CD14-positive monocyte (primary cell): Measurements from ENCODE around the gene DUSP8. TPM values are rescaled to one million over a fixed set of nuclear protein-coding genes. Genes with fewer than 3 reads are reported as not detected.

ENCODE experiments used
- DNase-seq, 3 donors: peaks; one replicate each; pipeline ENCODE4 v3.0.0-alpha.2; 2011 to 2022
- H2AFZ ChIP-seq: 2 replicates; pipeline ENCODE4 v1.6.0; 2012; ENCODE audit warnings: mild to moderate bottlenecking, low read depth, low read length, inconsistent platforms; ENCODE audit not compliant: insufficient read depth, poor library complexity, severe bottlenecking
- H3K27ac ChIP-seq, 2 donors: 1 replicate in 1 of 2; 2 replicates in 1 of 2; pipeline ENCODE4 v1.5.1; 2012 to 2013; ENCODE audit warnings: low read length in 2 of 2, control low read depth in 1 of 2, inconsistent platforms in 1 of 2, low read depth in 1 of 2, mild to moderate bottlenecking in 1 of 2
- H3K27me3 ChIP-seq, 2 donors: one replicate each; pipeline versions ENCODE4 v1.6.0 to v1.6.1; 2011 to 2013; ENCODE audit warnings: low read length in 2 of 2; ENCODE audit not compliant: control insufficient read depth in 2 of 2, insufficient read depth in 2 of 2
- H3K36me3 ChIP-seq, 2 donors: replicated peaks in 1 of 2; 1 replicate in 1 of 2; 2 replicates in 1 of 2; pipeline versions ENCODE4 v1.5.1 to v1.6.1; 2012 to 2013; ENCODE audit warnings: low read length in 2 of 2, control low read depth in 1 of 2, inconsistent platforms in 1 of 2, mild to moderate bottlenecking in 1 of 2; ENCODE audit not compliant: insufficient read depth in 2 of 2, control insufficient read depth in 1 of 2
- H3K4me1 ChIP-seq, 2 donors: 1 replicate in 1 of 2; 2 replicates in 1 of 2; pipeline versions ENCODE4 v1.5.1 to v1.6.1; 2012 to 2013; ENCODE audit warnings: low read length in 2 of 2, control low read depth in 1 of 2, inconsistent platforms in 1 of 2, mild to moderate bottlenecking in 1 of 2, moderate library complexity in 1 of 2; ENCODE audit not compliant: insufficient read depth in 2 of 2, control insufficient read depth in 1 of 2
- H3K4me2 ChIP-seq: replicated peaks from 2 replicates; pipeline ENCODE3; 2012; ENCODE audit warnings: low read length, moderate library complexity, mild to moderate bottlenecking; ENCODE audit not compliant: poor library complexity, severe bottlenecking; ENCODE audit errors: extremely low read depth
- H3K4me3 ChIP-seq, 3 experiments: fragments of 200-600 bp in 1 of 3; sonication (generic) in 1 of 3; replicated peaks in 1 of 3; 1 replicate in 2 of 3; 2 replicates in 1 of 3; pipeline ENCODE4 v1.5.1; 2011 to 2013; ENCODE audit warnings: low read length in 3 of 3, mild to moderate bottlenecking in 3 of 3, control low read depth in 2 of 3, low read depth in 2 of 3, inconsistent platforms in 1 of 3, moderate library complexity in 1 of 3
- H3K79me2 ChIP-seq: 2 replicates; pipeline ENCODE4 v1.6.0; 2012; ENCODE audit warnings: mild to moderate bottlenecking, control low read depth, inconsistent platforms, low read length, moderate library complexity; ENCODE audit not compliant: insufficient read depth
- H3K9ac ChIP-seq: 2 replicates; pipeline ENCODE4 v1.6.0; 2017; ENCODE audit warnings: low read length, mild to moderate bottlenecking; ENCODE audit not compliant: insufficient read depth, poor library complexity, severe bottlenecking
- H3K9me3 ChIP-seq, 2 donors: replicated peaks in 1 of 2; 1 replicate in 1 of 2; 2 replicates in 1 of 2; pipeline versions ENCODE4 v1.5.1 to v1.6.1; 2012 to 2013; ENCODE audit warnings: low read length in 2 of 2, control low read depth in 1 of 2; ENCODE audit not compliant: control insufficient read depth in 1 of 2, insufficient read depth in 1 of 2
- H4K20me1 ChIP-seq: 2 replicates; pipeline ENCODE4 v1.6.0; 2012; ENCODE audit warnings: mild to moderate bottlenecking, low read length, control low read depth, moderate library complexity; ENCODE audit not compliant: insufficient read depth
- H3K27ac Mint-ChIP-seq, 7 donors: one replicate each; pipeline ENCODE4 v1.8.0; 2020; ENCODE audit warnings: mild to moderate bottlenecking in 7 of 7, mixed read lengths in 7 of 7, moderate library complexity in 6 of 7, inconsistent platforms in 2 of 7
- H3K27me3 Mint-ChIP-seq, 3 donors: one replicate each; pipeline ENCODE4 v1.8.0; 2021 to 2022; ENCODE audit warnings: low read depth in 3 of 3, mild to moderate bottlenecking in 3 of 3, mixed read lengths in 3 of 3, moderate library complexity in 3 of 3, inconsistent platforms in 1 of 3
- H3K36me3 Mint-ChIP-seq, 2 donors: one replicate each; pipeline ENCODE4 v1.8.0; 2020; ENCODE audit warnings: mixed read lengths in 2 of 2, inconsistent platforms in 1 of 2, mild to moderate bottlenecking in 1 of 2
- H3K4me1 Mint-ChIP-seq: one replicate; pipeline ENCODE4 v1.8.0; 2020; ENCODE audit warnings: mild to moderate bottlenecking, mixed read lengths
- H3K4me3 Mint-ChIP-seq, 2 donors: one replicate each; pipeline ENCODE4 v1.8.0; 2020; ENCODE audit warnings: mild to moderate bottlenecking in 2 of 2, mixed read lengths in 2 of 2, moderate library complexity in 1 of 2
- H3K9me3 Mint-ChIP-seq, 7 donors: one replicate each; pipeline ENCODE4 v1.8.0; 2020 to 2022; ENCODE audit warnings: mixed read lengths in 7 of 7, mild to moderate bottlenecking in 6 of 7, moderate library complexity in 6 of 7, inconsistent platforms in 2 of 7
- WGBS: methylation state at CpG from one replicate; pipeline ENCODE4 v1.1.5; 2013; ENCODE audit warnings: missing lambda C conversion rate; ENCODE audit not compliant: insufficient coverage; 5-methylcytosine and 5-hydroxymethylcytosine counted together
- intact Hi-C, 2 donors: fragments of 100-400 bp; cut with micrococcal nuclease; formaldehyde crosslinking; loops; one replicate each; pipeline versions ENCODE4 v1.15.0 to v1.15.1; 2023
- polyA plus RNA-seq, 3 donors: library from polyadenylated mRNA; depleted of rRNA in 1 of 3; unstranded in 2 of 3; stranded (reverse) in 1 of 3; fragments of 300-500 nt in 2 of 3; fragments of >200 nt in 1 of 3; fragmentation: Illumina TruSeq in 2 of 3; gene quantifications; 1 replicate in 2 of 3; 2 replicates in 1 of 3; pipeline ENCODE4 v1.2.3, GENCODE V29; 2012 to 2021
- TF ChIP-seq, protein P1 (sequence below): fragments of 200-600 bp; IDR thresholded peaks from one replicate; pipeline ENCODE4 v1.8.0; 2022; ENCODE audit warnings: antibody characterized with exemption, mild to moderate bottlenecking

DUSP8 gene
- polyA plus RNA-seq, 3 donors: 0.61 TPM; not detected in 2

DNA sequence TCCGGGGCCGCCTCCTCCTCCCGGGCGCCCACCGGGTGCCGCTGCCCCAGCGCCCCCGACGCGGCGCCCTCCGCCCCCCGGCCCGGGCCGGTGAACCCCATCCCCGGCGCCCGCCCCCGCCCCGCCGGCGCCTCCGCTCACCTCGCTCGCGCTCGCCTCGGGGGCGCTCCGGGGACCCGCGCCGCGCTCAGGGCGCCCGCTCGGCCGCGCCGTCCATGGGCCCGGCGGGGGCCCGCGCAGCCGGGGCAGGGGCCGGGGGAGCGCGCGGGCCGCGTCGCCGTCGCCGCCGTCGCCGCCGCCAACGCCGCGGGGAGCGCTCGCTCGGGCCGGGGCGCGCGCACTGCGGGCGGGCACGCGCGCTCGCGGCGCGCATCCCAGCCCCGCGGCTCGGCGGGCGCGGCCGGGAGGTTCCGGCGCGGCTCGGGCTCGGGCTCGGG, 293 bp downstream of the DUSP8 start:
- no peak for DNase-seq
- no peak overlapping the region for H3K4me3 ChIP-seq
- Mint-ChIP-seq H3K4me3 (no peak overlapping the region), H3K9me3 (peaks cover 0 to 9% (median 2%) of the 10 kb centered on the region in 7 donors), H3K4me1 (no peaks in the 10 kb centered on the region), H3K36me3 (no peaks in the 10 kb centered on the region), H3K27ac (no peak overlapping the region), H3K27me3 (peaks cover 56 to 84% (median 60%) of the 10 kb centered on the region in 3 donors)
- H4K20me1 ChIP-seq: no peaks in the 10 kb centered on the region
- peak overlapping the region; percentile 33 for H3K4me2 ChIP-seq
- peaks cover 6 to 24% of the 10 kb centered on the region in 2 donors for H3K4me1 ChIP-seq
- H3K27me3 ChIP-seq: peaks cover 27 to 60% of the 10 kb centered on the region in 2 donors
- H3K9me3 ChIP-seq: peaks cover 0 to 11% of the 10 kb centered on the region in 2 donors
- H3K36me3 ChIP-seq: no peaks in the 10 kb centered on the region
- intact Hi-C loops: loop anchor here (5.0 to 10.0 kb wide), 3 partner anchors 259 to 369 kb away; no protein-coding TSS in a partner anchor
- H3K9ac ChIP-seq: no peak overlapping the region
- H2AFZ ChIP-seq: no peak overlapping the region
- TF ChIP-seq, protein P1, sequence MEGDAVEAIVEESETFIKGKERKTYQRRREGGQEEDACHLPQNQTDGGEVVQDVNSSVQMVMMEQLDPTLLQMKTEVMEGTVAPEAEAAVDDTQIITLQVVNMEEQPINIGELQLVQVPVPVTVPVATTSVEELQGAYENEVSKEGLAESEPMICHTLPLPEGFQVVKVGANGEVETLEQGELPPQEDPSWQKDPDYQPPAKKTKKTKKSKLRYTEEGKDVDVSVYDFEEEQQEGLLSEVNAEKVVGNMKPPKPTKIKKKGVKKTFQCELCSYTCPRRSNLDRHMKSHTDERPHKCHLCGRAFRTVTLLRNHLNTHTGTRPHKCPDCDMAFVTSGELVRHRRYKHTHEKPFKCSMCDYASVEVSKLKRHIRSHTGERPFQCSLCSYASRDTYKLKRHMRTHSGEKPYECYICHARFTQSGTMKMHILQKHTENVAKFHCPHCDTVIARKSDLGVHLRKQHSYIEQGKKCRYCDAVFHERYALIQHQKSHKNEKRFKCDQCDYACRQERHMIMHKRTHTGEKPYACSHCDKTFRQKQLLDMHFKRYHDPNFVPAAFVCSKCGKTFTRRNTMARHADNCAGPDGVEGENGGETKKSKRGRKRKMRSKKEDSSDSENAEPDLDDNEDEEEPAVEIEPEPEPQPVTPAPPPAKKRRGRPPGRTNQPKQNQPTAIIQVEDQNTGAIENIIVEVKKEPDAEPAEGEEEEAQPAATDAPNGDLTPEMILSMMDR: no peak
- WGBS: under 1% methylated on average over 79 of the region's 91 CpGs
- no peaks in the 10 kb centered on the region for H3K79me2 ChIP-seq
- no peak overlapping the region for H3K27ac ChIP-seq

- H3K4me1 ChIP-seq: peaks cover 6 to 24% of the 10 kb centered on the region in 2 donors
- Mint-ChIP-seq H3K27me3 (peaks cover 53 to 81% (median 57%) of the 10 kb centered on the region in 3 donors), H3K27ac (no peak overlapping the region), H3K9me3 (peaks cover 0 to 9% (median 2%) of the 10 kb centered on the region in 7 donors), H3K36me3 (no peaks in the 10 kb centered on the region), H3K4me3 (peak overlapping the region; percentile 50 to 70), H3K4me1 (no peaks in the 10 kb centered on the region)
- H3K79me2 ChIP-seq: no peaks in the 10 kb centered on the region
- no peak overlapping the region for H3K27ac ChIP-seq
- intact Hi-C loops: loop anchor here (5.0 to 10.0 kb wide), 3 partner anchors 259 to 369 kb away; no protein-coding TSS in a partner anchor
- TF ChIP-seq, protein P1: no peak
- peaks cover 0 to 11% of the 10 kb centered on the region in 2 donors for H3K9me3 ChIP-seq
- peak overlapping the region in 2 of 3 experiments; percentile 1 to 30 for H3K4me3 ChIP-seq
- peaks cover 27 to 62% of the 10 kb centered on the region in 2 donors for H3K27me3 ChIP-seq
- no peaks in the 10 kb centered on the region for H4K20me1 ChIP-seq
- H3K4me2 ChIP-seq: peak overlapping the region; percentile 33
- 6% methylated on average over 43 of the region's 58 CpGs for WGBS
- no peaks in the 10 kb centered on the region for H3K36me3 ChIP-seq
- H3K9ac ChIP-seq: no peak overlapping the region
- H2AFZ ChIP-seq: no peak overlapping the region
- no peak for DNase-seq
These were observed 943 bp downstream of the DUSP8 start for GRCh38 chr11:1570896-1571759.
